UCSD-AML1 (cell line): ENCODE measurements around the gene ARHGAP11A.
"Not testable (repeated sequence)": the region's sequence is repeated elsewhere in the genome, so short reads cannot be mapped to it uniquely, and the experiment has no call there.

Source experiments
- DNase-seq: peaks from one replicate; lab custom pipeline; 2025; ENCODE audit not compliant: unreplicated experiment; lab: John Stamatoyannopoulos, UW

ARHGAP11A gene, protein sequence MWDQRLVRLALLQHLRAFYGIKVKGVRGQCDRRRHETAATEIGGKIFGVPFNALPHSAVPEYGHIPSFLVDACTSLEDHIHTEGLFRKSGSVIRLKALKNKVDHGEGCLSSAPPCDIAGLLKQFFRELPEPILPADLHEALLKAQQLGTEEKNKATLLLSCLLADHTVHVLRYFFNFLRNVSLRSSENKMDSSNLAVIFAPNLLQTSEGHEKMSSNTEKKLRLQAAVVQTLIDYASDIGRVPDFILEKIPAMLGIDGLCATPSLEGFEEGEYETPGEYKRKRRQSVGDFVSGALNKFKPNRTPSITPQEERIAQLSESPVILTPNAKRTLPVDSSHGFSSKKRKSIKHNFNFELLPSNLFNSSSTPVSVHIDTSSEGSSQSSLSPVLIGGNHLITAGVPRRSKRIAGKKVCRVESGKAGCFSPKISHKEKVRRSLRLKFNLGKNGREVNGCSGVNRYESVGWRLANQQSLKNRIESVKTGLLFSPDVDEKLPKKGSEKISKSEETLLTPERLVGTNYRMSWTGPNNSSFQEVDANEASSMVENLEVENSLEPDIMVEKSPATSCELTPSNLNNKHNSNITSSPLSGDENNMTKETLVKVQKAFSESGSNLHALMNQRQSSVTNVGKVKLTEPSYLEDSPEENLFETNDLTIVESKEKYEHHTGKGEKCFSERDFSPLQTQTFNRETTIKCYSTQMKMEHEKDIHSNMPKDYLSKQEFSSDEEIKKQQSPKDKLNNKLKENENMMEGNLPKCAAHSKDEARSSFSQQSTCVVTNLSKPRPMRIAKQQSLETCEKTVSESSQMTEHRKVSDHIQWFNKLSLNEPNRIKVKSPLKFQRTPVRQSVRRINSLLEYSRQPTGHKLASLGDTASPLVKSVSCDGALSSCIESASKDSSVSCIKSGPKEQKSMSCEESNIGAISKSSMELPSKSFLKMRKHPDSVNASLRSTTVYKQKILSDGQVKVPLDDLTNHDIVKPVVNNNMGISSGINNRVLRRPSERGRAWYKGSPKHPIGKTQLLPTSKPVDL

DNA sequence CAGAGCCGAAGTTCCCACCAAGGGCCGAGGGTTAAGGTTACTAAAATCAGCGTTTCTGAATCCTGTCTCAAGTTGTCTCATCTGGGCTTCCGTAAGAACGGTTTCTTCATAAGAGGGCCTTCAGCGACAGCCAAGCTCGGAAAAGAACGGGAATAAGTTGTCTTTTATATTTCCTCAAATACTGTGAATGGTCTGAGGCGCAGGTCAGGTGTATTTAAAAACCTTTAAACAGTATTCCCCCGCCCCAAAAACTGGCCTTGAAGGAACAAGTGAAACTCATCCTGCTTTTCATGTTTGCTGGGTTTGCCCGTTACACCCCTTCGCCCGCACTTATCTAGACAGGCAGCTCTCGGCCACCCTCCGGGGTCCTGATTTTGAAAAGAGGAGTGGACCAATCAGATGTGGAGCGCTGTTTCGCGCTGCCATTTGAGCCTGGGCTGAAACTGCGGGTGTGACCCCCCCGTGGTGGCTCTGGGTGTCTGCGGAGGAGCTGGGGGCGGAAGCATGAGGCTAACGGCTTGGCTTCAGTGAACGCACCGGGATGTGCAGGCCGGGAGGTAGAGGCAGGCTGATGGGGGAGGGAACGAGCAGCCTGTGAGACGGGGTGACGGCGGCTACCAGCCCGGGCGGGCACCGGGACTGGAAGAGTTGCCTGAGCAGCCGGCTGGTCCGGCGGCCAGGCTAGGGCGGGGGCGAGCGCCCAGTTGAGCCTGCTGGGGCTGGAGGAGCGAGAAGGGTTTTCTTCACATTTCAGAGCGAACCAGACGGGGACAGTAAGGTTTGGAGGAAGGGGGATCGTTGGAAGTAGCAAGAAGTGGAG is at the start of gene ARHGAP11A:
Gene ARHGAP11A, plus strand, starts transcription at position 454 of the 820 bp plus-strand sequence. CDS start 708 bp downstream, outside the sequence.
- DNase-seq, result not testable (repeated sequence)

GRCh38 chr15:32568988-32569387 is 46.3 kb upstream of the ARHGAP11A start:
- DNase-seq, result not testable (repeated sequence)

GRCh38 chr15:32578482-32578881 is 36.8 kb upstream of the ARHGAP11A start:
- DNase-seq, result not testable (repeated sequence)

GRCh38 chr15:32585844-32586243 is 29.5 kb upstream of the ARHGAP11A start:
- not testable (repeated sequence) for DNase-seq

- DNase-seq, result not testable (repeated sequence)
These were observed 22.2 kb upstream of the ARHGAP11A start, which contains the start of gene GOLGA8N for GRCh38 chr15:32593151-32593550. Gene GOLGA8N, plus strand, starts transcription at chr15:32593456.

- not testable (repeated sequence) for DNase-seq
These were observed 5.8 kb upstream of the ARHGAP11A start for GRCh38 chr15:32609518-32609917.

DNA sequence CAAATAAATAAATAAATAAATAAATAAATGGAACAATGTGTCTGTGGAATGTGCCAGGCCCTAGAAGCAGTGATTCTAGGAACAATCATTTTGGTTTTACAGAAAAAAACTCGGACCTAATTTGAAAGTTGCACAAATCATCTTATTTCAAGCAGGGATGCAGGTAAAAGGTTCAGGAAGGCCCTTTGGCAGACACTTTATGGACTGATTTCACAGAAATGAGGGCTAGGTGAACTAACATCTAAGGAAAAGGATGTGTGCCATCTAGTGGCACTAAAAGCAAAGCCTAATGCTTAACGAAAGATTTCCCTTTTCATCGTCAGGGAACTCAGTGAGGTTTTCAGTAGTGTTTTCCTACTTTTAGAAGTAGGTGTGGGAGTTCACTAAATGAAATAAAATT is 4.6 kb upstream of the ARHGAP11A start:
- DNase-seq, result not testable (repeated sequence)

DNA sequence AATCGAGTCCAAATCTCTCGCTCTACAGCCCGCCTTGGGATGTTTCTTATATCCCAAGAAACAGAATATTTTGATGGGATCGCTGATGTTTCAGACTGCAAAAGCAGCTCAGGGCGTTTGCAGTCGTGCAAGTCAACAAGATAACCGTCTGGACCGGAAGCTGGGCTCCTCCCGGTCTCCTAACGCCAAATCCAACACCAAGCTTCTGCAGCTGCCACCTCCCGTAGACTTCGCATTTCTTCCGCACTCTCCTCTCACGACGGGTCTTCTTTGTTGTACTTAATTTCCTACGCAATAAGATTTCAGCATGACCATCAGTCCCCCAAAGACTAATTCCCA is 623 bp upstream of the ARHGAP11A start:
- not testable (repeated sequence) for DNase-seq

GRCh38 chr15:32615871-32616426 is 645 bp downstream of the ARHGAP11A start:
- not testable (repeated sequence) for DNase-seq

DNA sequence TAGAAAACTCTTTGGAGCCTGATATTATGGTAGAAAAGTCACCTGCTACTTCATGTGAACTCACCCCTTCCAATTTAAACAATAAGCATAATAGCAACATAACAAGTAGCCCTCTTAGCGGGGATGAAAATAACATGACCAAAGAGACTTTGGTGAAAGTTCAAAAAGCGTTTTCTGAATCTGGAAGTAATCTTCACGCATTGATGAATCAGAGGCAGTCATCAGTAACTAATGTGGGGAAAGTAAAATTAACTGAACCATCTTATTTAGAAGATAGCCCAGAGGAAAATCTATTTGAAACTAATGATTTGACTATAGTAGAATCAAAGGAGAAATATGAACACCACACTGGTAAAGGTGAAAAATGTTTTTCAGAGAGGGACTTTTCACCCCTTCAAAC is 21.1 kb downstream of the ARHGAP11A start:
- DNase-seq, result no peak

DNA sequence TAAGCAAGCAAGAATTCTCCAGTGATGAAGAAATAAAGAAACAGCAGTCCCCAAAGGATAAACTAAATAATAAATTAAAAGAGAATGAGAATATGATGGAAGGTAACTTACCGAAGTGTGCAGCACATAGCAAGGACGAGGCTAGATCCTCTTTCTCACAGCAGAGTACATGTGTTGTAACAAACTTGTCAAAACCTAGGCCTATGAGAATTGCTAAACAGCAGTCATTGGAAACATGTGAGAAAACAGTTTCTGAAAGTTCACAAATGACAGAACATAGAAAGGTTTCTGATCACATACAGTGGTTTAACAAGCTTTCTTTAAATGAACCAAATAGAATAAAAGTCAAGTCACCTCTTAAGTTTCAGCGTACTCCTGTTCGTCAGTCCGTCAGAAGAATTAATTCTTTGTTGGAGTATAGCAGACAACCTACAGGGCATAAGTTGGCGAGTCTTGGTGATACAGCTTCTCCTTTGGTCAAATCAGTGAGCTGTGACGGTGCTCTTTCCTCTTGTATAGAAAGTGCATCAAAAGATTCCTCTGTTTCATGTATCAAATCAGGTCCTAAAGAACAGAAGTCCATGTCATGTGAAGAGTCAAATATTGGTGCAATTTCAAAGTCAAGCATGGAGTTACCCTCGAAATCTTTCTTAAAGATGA is 21.7 kb downstream of the ARHGAP11A start:
- DNase-seq, result no peak

DNA sequence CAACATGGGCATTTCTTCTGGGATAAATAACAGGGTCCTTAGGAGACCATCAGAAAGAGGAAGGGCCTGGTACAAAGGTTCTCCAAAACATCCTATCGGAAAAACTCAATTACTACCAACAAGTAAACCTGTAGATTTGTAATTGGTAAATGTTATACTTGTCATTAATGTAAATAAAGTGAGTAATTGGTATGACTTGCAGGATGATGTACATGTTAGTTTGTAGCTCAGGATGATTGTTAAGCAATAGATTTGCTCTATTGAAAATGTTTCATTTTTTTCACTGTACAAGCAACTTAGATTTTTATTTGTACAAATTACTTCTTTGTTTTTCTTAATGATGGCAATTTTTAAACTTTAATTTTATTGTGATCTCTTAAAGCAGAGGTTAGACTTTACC is 22.4 kb downstream of the ARHGAP11A start:
- DNase-seq, result no peak

DNA sequence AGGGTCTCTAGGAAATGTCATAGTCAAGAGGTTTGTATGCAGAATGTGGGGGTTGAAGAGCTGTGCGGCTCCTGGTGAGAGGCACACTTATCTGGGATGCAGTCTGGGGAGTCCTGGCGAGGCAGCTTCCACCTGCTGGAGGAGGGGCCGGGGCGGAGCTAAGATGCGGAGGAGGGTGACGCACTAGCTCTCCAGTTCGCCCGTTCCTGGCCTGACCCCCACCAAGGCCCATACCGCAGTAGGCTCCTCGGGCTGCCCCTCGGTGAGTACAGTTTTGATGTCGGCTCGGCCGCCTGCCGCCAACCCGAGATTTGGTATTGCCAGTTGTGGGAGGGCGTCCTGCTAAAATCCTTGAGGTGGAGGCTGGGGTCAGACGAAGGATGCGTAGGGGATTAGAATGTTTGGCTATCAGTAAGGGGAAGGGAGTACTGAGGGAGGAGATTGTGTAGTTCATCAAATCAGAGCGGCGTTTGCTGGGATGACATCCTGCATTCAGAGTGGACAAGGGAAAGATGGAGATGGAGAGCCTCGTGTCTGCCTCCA is 26.3 kb downstream of the ARHGAP11A start, which contains the start of gene SCG5:
Gene SCG5, plus strand, starts transcription at position 194 of the 543 bp plus-strand sequence. CDS start 1,883 bp downstream, outside the sequence.
- no peak for DNase-seq

- no peak for DNase-seq
These were observed 27.5 kb downstream of the ARHGAP11A start for GRCh38 chr15:32642667-32643435.

GRCh38 chr15:32643907-32644445 is 28.7 kb downstream of the ARHGAP11A start:
- no peak for DNase-seq

GRCh38 chr15:32646291-32646690 is 31.0 kb downstream of the ARHGAP11A start:
- DNase-seq, result no peak

GRCh38 chr15:32649342-32649741 is 34.0 kb downstream of the ARHGAP11A start:
- no peak for DNase-seq

DNA sequence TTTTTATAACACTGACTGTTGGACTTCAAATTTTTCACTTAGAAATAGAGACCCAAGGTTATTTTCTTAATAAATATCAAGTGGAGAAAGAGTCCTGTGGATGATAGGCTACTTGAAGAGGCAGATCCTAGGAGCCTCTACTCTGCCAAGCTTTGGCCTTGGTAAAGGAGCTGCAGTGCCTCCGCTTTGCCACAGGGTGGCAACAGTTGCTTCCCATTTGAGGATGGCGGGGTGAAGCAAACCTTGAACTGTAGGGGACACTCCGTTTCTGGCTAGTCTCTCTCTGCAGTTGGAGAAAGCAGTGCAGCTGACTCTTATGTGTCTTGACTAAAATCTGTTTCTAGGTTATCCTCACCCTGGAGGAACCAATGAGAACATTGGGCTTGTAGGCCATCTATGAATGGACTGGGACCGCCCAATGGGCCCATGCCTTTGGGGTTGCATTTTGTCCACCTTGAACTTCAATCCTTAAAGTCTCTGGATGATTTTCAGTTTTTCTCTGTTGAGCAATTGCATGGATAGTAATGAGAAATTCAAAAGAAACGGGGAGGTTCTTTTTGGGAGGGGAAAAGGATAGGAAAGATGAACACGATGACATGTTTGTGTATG is 36.0 kb downstream of the ARHGAP11A start:
- DNase-seq, result peak; percentile 40
